A673 (cell line): ENCODE data around the gene PARP8. TPM values are rescaled to one million over a fixed set of nuclear protein-coding genes. Genes with fewer than 3 reads are reported as not detected.

Experiments
- BruUV-seq: library from RNA; stranded (reverse); fragments of 400-500 nt; replicated peaks from 2 replicates; lab custom pipeline; 2021; lab: Mats Ljungman, UMichigan
- CTCF ChIA-PET: fragments of 300-600 bp; sonication (Branson Sonifier 250); formaldehyde crosslinking; loops from one replicate; lab custom pipeline; 2022; ENCODE audit warnings: antibody characterized with exemption; lab: Charles Lee
- POLR2A ChIA-PET: fragments of 300-600 bp; sonication (Branson Sonifier 250); formaldehyde crosslinking; loops from one replicate; lab custom pipeline; 2022; ENCODE audit warnings: antibody characterized with exemption; ENCODE audit not compliant: low non-redundant PET; lab: Charles Lee
- DNase-seq: peaks from one replicate; pipeline ENCODE4 v3.0.0-alpha.2; 2015; ENCODE audit warnings: low spot score
- H3K27ac ChIP-seq: fragments of 200-600 bp; sonication (generic); 2 replicates; pipeline ENCODE4 v1.5.1; 2016; ENCODE audit warnings: mixed run types, low read depth, mild to moderate bottlenecking, mixed read lengths, antibody characterized with exemption, low read length; ENCODE audit not compliant: poor library complexity, severe bottlenecking
- H3K27me3 ChIP-seq: fragments of 200-600 bp; sonication (generic); replicated peaks from 2 replicates; pipeline ENCODE4 v1.6.1; 2017; ENCODE audit warnings: mixed run types, low read depth, mild to moderate bottlenecking, mixed read lengths, antibody characterized with exemption, low read length; ENCODE audit not compliant: insufficient read depth, poor library complexity
- H3K36me3 ChIP-seq: fragments of 200-600 bp; sonication (generic); 2 replicates; pipeline ENCODE4 v1.6.1; 2016; ENCODE audit warnings: mixed run types, mild to moderate bottlenecking, mixed read lengths, antibody characterized with exemption, low read length; ENCODE audit not compliant: insufficient read depth, poor library complexity, severe bottlenecking
- H3K4me1 ChIP-seq: fragments of 200-600 bp; sonication (generic); 2 replicates; pipeline ENCODE4 v1.6.1; 2017; ENCODE audit warnings: mixed run types, mild to moderate bottlenecking, mixed read lengths, antibody characterized with exemption, low read length; ENCODE audit not compliant: insufficient read depth, poor library complexity, severe bottlenecking
- H3K4me3 ChIP-seq: fragments of 200-600 bp; sonication (generic); 2 replicates; pipeline ENCODE4 v1.5.1; 2016; ENCODE audit warnings: low read depth, mixed run types, mild to moderate bottlenecking, mixed read lengths, low read length; ENCODE audit not compliant: poor library complexity, severe bottlenecking
- H3K9me3 ChIP-seq: fragments of 200-600 bp; sonication (generic); 2 replicates; pipeline ENCODE4 v1.6.1; 2016; ENCODE audit warnings: mixed run types, low read depth, mild to moderate bottlenecking, mixed read lengths, antibody characterized with exemption, low read length; ENCODE audit not compliant: poor library complexity, severe bottlenecking
- CTCF ChIP-seq: fragments of 300-800, 200-600 bp; sonication (generic); conservative IDR thresholded peaks from 2 replicates; pipeline ENCODE4 v1.5.1; 2017; ENCODE audit warnings: low read depth, mild to moderate bottlenecking, antibody characterized with exemption, low read length, moderate library complexity, mixed read lengths
- EZH2 ChIP-seq: fragments of 200-600 bp; sonication (generic); IDR thresholded peaks from 2 replicates; pipeline ENCODE4 v1.6.1; 2017; ENCODE audit warnings: borderline replicate concordance, low read depth, mild to moderate bottlenecking, mixed read lengths, antibody characterized with exemption, low read length; ENCODE audit not compliant: poor library complexity, severe bottlenecking
- intact Hi-C: fragments of 100-400 bp; cut with micrococcal nuclease; formaldehyde crosslinking; loops from one replicate; pipeline ENCODE4 v1.10.0; 2022; ENCODE audit not compliant: unreplicated experiment
- total RNA-seq: library from RNA; stranded (reverse); gene quantifications from 2 replicates; pipeline ENCODE4 v1.2.3, GENCODE V29; 2021

Gene PARP8
- total RNA-seq, 1 experiment from 2014 or later: 18.0 TPM

- no peak overlapping the region for H3K27ac ChIP-seq
- no peaks in the 10 kb centered on the region for H3K9me3 ChIP-seq
- BruUV-seq: no TSS peak
- no peaks in the 10 kb centered on the region for H3K4me1 ChIP-seq
- no peak for DNase-seq
- ChIA-PET POLR2A (no interaction called here), CTCF (no interaction called here)
- H3K27me3 ChIP-seq: no peaks in the 10 kb centered on the region
- no peaks in the 10 kb centered on the region for H3K36me3 ChIP-seq
- intact Hi-C loops: no loop called here
- TF ChIP-seq CTCF: no peak
- no peak for TF ChIP-seq EZH2
- H3K4me3 ChIP-seq: no peak overlapping the region
Measured at GRCh38 chr5:50814556-50814955, 148.1 kb downstream of the PARP8 start.

- Histone ChIP-seq H3K9me3 (no peaks in the 10 kb centered on the region), H3K4me1 (no peaks in the 10 kb centered on the region), H3K4me3 (no peak overlapping the region), H3K36me3 (no peaks in the 10 kb centered on the region), H3K27me3 (no peaks in the 10 kb centered on the region), H3K27ac (no peak overlapping the region)
- DNase-seq: no peak
- intact Hi-C loops: no loop called here
- TF ChIP-seq CTCF: no peak
- no peak for TF ChIP-seq EZH2
- no TSS peak for BruUV-seq
- CTCF ChIA-PET: no interaction called here
- POLR2A ChIA-PET: no interaction called here
Measured at GRCh38 chr5:50822046-50822445, 155.6 kb downstream of the PARP8 start.

- no TSS peak for BruUV-seq
- CTCF ChIA-PET: no interaction called here
- H3K36me3 ChIP-seq: no peaks in the 10 kb centered on the region
- TF ChIP-seq CTCF: no peak
- TF ChIP-seq EZH2: no peak
- no peaks in the 10 kb centered on the region for H3K9me3 ChIP-seq
- no peaks in the 10 kb centered on the region for H3K4me1 ChIP-seq
- no peak overlapping the region for H3K4me3 ChIP-seq
- no peak for DNase-seq
- POLR2A ChIA-PET: no interaction called here
- no peaks in the 10 kb centered on the region for H3K27me3 ChIP-seq
- no peak overlapping the region for H3K27ac ChIP-seq
- intact Hi-C loops: no loop called here
Measured at GRCh38 chr5:50822761-50823160, 156.3 kb downstream of the PARP8 start.
